NCI-H345 treated with DMSO at 0.1 percent for 48 hours (cell line): ENCODE data around the gene IL36A.

ENCODE experiments used
- DNase-seq: peaks from one replicate; lab custom pipeline; 2025; ENCODE audit not compliant: unreplicated experiment; lab: John Stamatoyannopoulos, UW

Gene IL36A

DNA sequence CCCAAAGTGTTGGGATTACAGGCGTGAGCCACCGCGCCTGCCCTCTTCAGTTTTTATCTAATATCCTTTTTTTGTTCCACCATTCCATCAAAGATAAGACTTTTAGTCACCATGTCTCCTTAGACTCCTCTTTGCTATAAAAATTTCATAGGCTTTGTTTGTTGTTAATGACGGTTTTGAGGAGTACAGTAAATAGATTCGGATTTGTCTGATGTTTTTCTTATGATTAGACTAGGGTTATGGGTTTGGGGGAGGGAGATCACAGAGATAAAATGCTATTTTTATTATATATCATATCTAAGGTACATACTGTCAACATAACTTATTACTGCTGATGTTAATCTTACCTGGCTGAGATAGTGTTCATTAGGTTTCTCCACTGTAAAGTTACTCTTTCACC is 41.2 kb downstream of the IL36A start:
- no peak for DNase-seq

DNA sequence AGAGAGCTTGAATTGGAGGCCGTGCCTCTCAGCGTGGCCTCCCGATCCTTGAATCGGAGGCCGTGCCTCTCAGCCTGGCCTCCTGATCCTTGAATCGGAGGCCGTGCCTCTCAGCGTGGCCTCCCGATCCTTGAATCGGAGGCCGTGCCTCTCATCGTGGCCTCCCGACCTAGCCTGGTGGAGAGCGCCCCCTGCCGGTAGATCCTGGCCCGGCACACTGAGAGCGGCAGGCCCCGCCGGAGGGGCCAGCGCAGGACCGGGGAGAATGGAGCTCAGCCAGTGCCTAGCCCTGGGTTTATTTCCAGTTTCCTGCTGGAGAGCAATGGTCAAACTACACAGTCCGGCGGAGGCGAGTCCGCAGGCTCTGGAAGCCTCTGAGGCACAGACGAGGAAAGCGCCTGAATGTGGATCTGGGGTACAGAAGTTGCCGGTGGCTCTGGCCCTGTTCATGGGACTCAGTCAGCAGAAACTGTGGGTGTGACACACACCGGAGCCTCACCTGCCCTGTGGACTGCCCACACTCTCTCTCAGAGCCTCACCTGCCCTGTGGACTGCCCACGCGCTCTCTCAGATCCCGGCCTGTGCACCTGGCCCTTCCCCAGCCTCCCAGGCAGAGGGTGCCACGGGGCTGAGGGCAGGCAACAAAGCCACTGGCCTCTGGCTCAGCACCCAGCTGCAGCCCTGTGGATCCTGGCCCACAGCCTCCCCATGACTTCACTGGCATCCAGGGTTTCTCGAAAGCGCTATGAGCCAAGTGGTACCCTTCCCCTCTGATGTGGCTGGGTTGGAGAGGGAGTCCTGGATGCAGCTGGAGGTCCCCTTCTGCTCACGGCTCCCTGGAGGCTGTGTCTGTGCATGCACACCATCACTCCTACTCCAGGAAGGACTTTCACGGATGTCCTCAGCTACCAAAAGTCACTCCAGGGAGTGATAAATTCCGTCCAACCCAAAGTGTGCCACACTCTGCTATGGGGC is 45.9 kb downstream of the IL36A start:
- DNase-seq, result no peak

GRCh38 chr2:113052396-113052917 is 47.2 kb downstream of the IL36A start, which contains the start of gene IL36B:
Gene IL36B (minus strand): TSS chr2:113052867.
- DNase-seq, result no peak

DNA sequence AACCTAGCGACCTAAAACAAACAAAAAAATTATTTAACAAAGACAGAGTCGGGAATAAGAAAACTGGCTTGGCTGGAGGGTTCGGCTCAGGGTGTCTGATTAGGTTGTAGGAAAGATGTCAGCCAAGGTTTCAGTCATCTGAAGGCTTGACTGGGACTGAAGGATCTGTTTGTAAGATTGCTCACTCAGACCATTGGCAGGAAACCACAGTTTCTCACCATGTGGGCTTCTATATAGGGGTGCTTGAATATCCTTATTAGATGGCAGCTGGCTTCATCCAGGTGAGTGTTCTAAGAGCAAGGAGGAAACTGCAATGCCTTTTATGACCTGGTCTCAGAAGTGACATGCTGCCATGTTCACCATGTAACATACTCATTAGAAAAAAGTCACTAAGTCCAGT is 48.4 kb downstream of the IL36A start:
- no peak for DNase-seq

DNA sequence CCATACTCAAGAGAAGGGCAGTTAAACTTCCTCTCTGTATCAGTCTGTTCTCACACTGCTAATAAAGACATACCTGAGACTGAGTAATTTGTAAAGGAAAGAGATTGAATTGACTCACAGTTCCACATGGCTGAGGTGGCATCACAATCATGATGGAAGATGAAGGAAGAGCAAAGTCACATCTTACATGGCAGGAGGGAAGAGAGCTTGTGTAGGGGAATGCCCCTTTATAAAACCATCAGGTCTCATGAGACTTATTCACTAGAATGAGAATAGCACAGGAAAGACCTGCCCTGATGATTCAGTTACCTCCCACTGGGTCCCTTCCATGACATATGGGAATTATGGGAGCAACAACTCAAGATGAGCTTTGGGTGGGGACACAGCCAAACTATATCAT is 48.8 kb downstream of the IL36A start:
- no peak for DNase-seq

- no peak for DNase-seq
Observed at GRCh38 chr2:113056521-113056920, 51.3 kb downstream of the IL36A start.

DNA sequence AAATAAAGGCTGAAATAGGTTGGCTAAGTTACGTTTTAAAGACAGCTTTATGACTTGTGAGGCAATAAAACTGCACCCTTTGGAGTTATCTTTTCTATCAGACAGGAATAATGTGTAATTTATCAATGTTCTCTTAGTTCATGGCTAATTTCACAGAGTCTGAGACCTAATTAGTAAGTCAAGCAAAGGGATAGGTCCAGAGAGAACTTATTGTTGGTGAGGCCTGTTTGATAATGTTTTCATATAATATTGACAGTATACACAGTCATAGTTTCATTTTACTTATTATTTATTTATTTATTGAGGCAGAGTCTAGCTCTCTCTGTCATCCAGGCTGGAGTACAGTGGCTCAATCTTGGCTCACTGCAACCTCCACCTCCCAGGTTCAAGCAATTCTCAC is 51.9 kb downstream of the IL36A start:
- no peak for DNase-seq
